ENCODE results near the gene COBL. TPM values are rescaled to one million over a fixed set of nuclear protein-coding genes. Genes with fewer than 3 reads are reported as not detected.

The COBL gene
- total and polyA plus RNA-seq, 2 of the 8 experiments (the other 6 are each of a cell fraction or from before 2014, with no cell fraction given) = 13.8 to 40.4 TPM

GRCh38 chr7:50981743-50982142 is 334.9 kb downstream of the COBL start:
- Histone ChIP-seq H3K56ac (replicated peaks; ENCODE audit: insufficient read length, low read depth, low read length) (no peak overlapping the region), H3K9me3 (ENCODE audit: insufficient read depth in 2 of 2, low read depth in 1 of 2, low read length in 1 of 2) (no peaks in the 10 kb centered on the region), H3K79me2 (ENCODE audit: control insufficient read depth in 1 of 2, insufficient read depth in 2 of 2, low read length in 2 of 2) (no peaks in the 10 kb centered on the region), H3K23ac (ENCODE audit: insufficient read length) (no peak overlapping the region), H3K23me2 (ENCODE audit: low read depth, low read length) (no peaks in the 10 kb centered on the region; the same call in 1 of the 2 replicates), H3K4me1 (replicated peaks in 1 of 4; ENCODE audit: control insufficient read depth in 3 of 4, insufficient read depth in 4 of 4, low read length in 3 of 4) (peaks cover 0 to 9% (median 6%) of the 10 kb centered on the region in 4 experiments; a peak in 6 of 7 replicates), H3K79me1 (ENCODE audit: low read depth, low read length) (no peaks in the 10 kb centered on the region), H3K4me3 (ENCODE audit: extremely low read depth in 1 of 4, insufficient read depth in 2 of 4, low read depth in 3 of 4, low read length in 4 of 4) (no peak overlapping the region), H2AK5ac (ENCODE audit: low read depth, low read length) (no peak overlapping the region), H2BK12ac (ENCODE audit: low read depth, low read length) (no peak overlapping the region; the same call in 1 of the 2 replicates), H4K8ac (ENCODE audit: extremely low read depth, insufficient read depth, low read length) (0 out of 2 replicates have a peak overlapping the region, but pooled peaks have one; percentile 18), H2BK15ac (ENCODE audit: low read length) (0 out of 2 replicates have a peak overlapping the region, but pooled peaks have one; percentile 51), H4K5ac (ENCODE audit: insufficient read length, low read depth, low read length) (no peak overlapping the region), H2BK5ac (ENCODE audit: low read depth, low read length) (no peak overlapping the region; the same call in 1 of the 2 replicates), H3K14ac (ENCODE audit: insufficient read length) (no peak overlapping the region), H2AFZ (ENCODE audit: low read length) (no peak overlapping the region), H2BK120ac (replicated peaks; ENCODE audit: low read depth, low read length) (peak overlapping the region; percentile 41), H3K4me2 (ENCODE audit: insufficient read depth in 1 of 2, low read depth in 2 of 2, low read length in 2 of 2) (no peak overlapping the region), H3K27me3 (replicated peaks in 1 of 4; ENCODE audit: control insufficient read depth in 3 of 4, extremely low read depth in 1 of 4, insufficient read depth in 3 of 4, low read length in 3 of 4) (no peaks in the 10 kb centered on the region; a peak in 1 of 7 replicates), H3K4ac (replicated peaks; ENCODE audit: insufficient read length, low read depth, low read length) (no peak overlapping the region), H4K20me1 (replicated peaks in 1 of 2; ENCODE audit: control insufficient read depth in 1 of 2, insufficient read depth in 2 of 2, low read length in 2 of 2) (no peaks in the 10 kb centered on the region), H3K36me3 (ENCODE audit: control insufficient read depth in 2 of 4, insufficient read depth in 4 of 4, low read length in 3 of 4) (no peaks in the 10 kb centered on the region), H3K18ac (ENCODE audit: extremely low read depth, low read length) (no peak overlapping the region; the same call in 1 of the 2 replicates), H3K27ac (ENCODE audit: low read depth, low read length) (no peak overlapping the region), H3K9ac (replicated peaks in 1 of 4; ENCODE audit: extremely low read depth in 1 of 4, low read depth in 3 of 4, low read length in 3 of 4) (no peak overlapping the region), H4K91ac (replicated peaks; ENCODE audit: insufficient read length, low read length) (peak overlapping the region; percentile 11), H2BK20ac (ENCODE audit: low read length) (0 out of 2 replicates have a peak overlapping the region, but pooled peaks have one; percentile 56)
- CTCF ChIA-PET (ENCODE audit: partially characterized antibody) = interaction anchor here (0.6 to 2.7 kb wide), 20 partner anchors 9 to 395 kb away, joined by 3 to 12 read pairs (median 4); no protein-coding TSS in a partner anchor
- FAIRE-seq (peak; percentile 75), DNase-seq (ENCODE audit: low read depth in 1 of 2, low spot score in 2 of 2) (no peak)
- WGBS, 2 experiments (ENCODE audit: extremely low coverage in 1 of 2, insufficient coverage in 1 of 2, insufficient read length in 1 of 2, insufficient replicate concordance in 2 of 2, low coverage in 1 of 2, low lambda C conversion rate in 2 of 2, missing lambda C conversion rate in 1 of 2) = 70% methylated on average over 6 of the region's 6 CpGs; no CpG with 5 or more reads in 1 of the 2 experiments
- no peak for TF ChIP-seq KDM1A (IDR thresholded peaks at IDR 0.05; ENCODE audit: borderline replicate concordance, low read length)
- TF ChIP-seq RAD21 (IDR thresholded peaks at IDR 0.05 in 1 of 2, conservative IDR thresholded peaks at IDR 0.05 in 1 of 2; ENCODE audit: low read depth in 2 of 2, low read length in 2 of 2) = peak; percentile 66 to 75
- no peak for TF ChIP-seq CTBP2 (IDR thresholded peaks at IDR 0.05; ENCODE audit: borderline replicate concordance, insufficient read depth, insufficient read length, low read length)
- TF ChIP-seq CTCF (IDR thresholded peaks at IDR 0.05; ENCODE audit: control extremely low read depth in 1 of 3, insufficient read depth in 1 of 3, low read depth in 1 of 3, low read length in 3 of 3) = peak; percentile 33 to 74 (median 49)
- POLR2A ChIA-PET (ENCODE audit: partially characterized antibody) = no interaction called here
